Esophagus (tissue), 2 donors: ENCODE data around the gene TESK1. TPM values are rescaled to one million over a fixed set of nuclear protein-coding genes. Genes with fewer than 3 reads are reported as not detected.

ENCODE experiments used
- H3K27ac ChIP-seq, 2 donors: one replicate each; pipeline ENCODE4 v1.5.1; 2013; ENCODE audit warnings: low read depth in 2 of 2, mild to moderate bottlenecking in 2 of 2, inconsistent platforms in 1 of 2, low read length in 1 of 2, moderate library complexity in 1 of 2
- H3K27me3 ChIP-seq, 2 donors: one replicate each; pipeline ENCODE4 v1.6.1; 2013; ENCODE audit warnings: low read length in 2 of 2, control low read depth in 1 of 2, mild to moderate bottlenecking in 1 of 2; ENCODE audit not compliant: insufficient read depth in 2 of 2, control insufficient read depth in 1 of 2
- H3K36me3 ChIP-seq, 2 donors: one replicate each; pipeline ENCODE4 v1.6.1; 2013; ENCODE audit warnings: low read length in 1 of 2; ENCODE audit not compliant: control insufficient read depth in 2 of 2, insufficient read depth in 2 of 2
- H3K4me1 ChIP-seq, 2 donors: one replicate each; pipeline ENCODE4 v1.6.1; 2013; ENCODE audit warnings: low read length in 1 of 2; ENCODE audit not compliant: control insufficient read depth in 2 of 2, insufficient read depth in 2 of 2
- H3K4me3 ChIP-seq, 2 donors: one replicate each; pipeline ENCODE4 v1.5.1; 2013; ENCODE audit warnings: low read length in 2 of 2, mild to moderate bottlenecking in 2 of 2, low read depth in 1 of 2, moderate library complexity in 1 of 2
- H3K9me3 ChIP-seq, 2 donors: one replicate each; pipeline ENCODE4 v1.6.1; 2013; ENCODE audit warnings: mild to moderate bottlenecking in 2 of 2, low read depth in 1 of 2, low read length in 1 of 2, moderate library complexity in 1 of 2; ENCODE audit not compliant: control insufficient read depth in 2 of 2, insufficient read depth in 1 of 2
- WGBS, 2 donors: extraction: QIAGEN DNeasy Blood & Tissue Kit; methylation state at CpG; one replicate each; pipeline ENCODE4 v1.1.7; 2013; 5-methylcytosine and 5-hydroxymethylcytosine counted together
- polyA plus RNA-seq, 2 donors: library from polyadenylated mRNA; stranded (reverse); fragments of 200-250 nt; gene quantifications; one replicate each; pipeline ENCODE4 v1.2.3, GENCODE V29; 2013
- donor health status: healthy with polysubstance abuse.
- donor health status: Bipolar disorder and iron deficiency.

Gene TESK1
- polyA plus RNA-seq, 2 donors, result 15.3 to 22.7 TPM

- Histone ChIP-seq H3K4me1 (peaks cover 0 to 4% of the 10 kb centered on the region in 2 donors), H3K36me3 (no peaks in the 10 kb centered on the region), H3K9me3 (no peaks in the 10 kb centered on the region), H3K4me3 (no peak overlapping the region), H3K27me3 (no peaks in the 10 kb centered on the region), H3K27ac (no peak overlapping the region)
- 80 to 84% methylated on average over 14 of the region's 14 CpGs for WGBS, 2 donors
Observed at GRCh38 chr9:35599763-35600604, 5.1 kb upstream of the TESK1 start.

GRCh38 chr9:35603506-35603985 is 1.5 kb upstream of the TESK1 start:
- Histone ChIP-seq H3K4me3 (peak overlapping the region; percentile 20 to 36), H3K36me3 (peaks cover 0 to 9% of the 10 kb centered on the region in 2 donors), H3K27ac (peak overlapping the region; percentile 80 to 88), H3K9me3 (no peaks in the 10 kb centered on the region), H3K4me1 (peaks cover 0 to 11% of the 10 kb centered on the region in 2 donors), H3K27me3 (no peaks in the 10 kb centered on the region)
- WGBS, 2 donors, result 3 to 4% methylated on average over 18 of the region's 18 CpGs

GRCh38 chr9:35603986-35604577 is 980 bp upstream of the TESK1 start:
- H3K9me3 ChIP-seq, result no peaks in the 10 kb centered on the region
- peak overlapping the region; percentile 56 to 73 for H3K4me3 ChIP-seq
- WGBS, 2 donors, result 0 to 1% methylated on average over 41 of the region's 41 CpGs
- peak overlapping the region; percentile 88 to 95 for H3K27ac ChIP-seq
- H3K4me1 ChIP-seq, result peaks cover 0 to 9% of the 10 kb centered on the region in 2 donors
- H3K27me3 ChIP-seq, result no peaks in the 10 kb centered on the region
- H3K36me3 ChIP-seq, result peaks cover 0 to 11% of the 10 kb centered on the region in 2 donors

- Histone ChIP-seq H3K9me3 (no peaks in the 10 kb centered on the region), H3K27me3 (no peaks in the 10 kb centered on the region), H3K36me3 (peaks cover 0 to 21% of the 10 kb centered on the region in 2 donors), H3K4me1 (peaks cover 0 to 6% of the 10 kb centered on the region in 2 donors), H3K4me3 (peak overlapping the region; percentile 56 to 73), H3K27ac (peak overlapping the region; percentile 66 to 69)
- WGBS, 2 donors, result 1% methylated on average over 44 to 76 of the region's 76 CpGs
Observed at GRCh38 chr9:35605351-35606137, 482 bp downstream of the TESK1 start.

GRCh38 chr9:35606138-35606504 is 1.1 kb downstream of the TESK1 start:
- peak overlapping the region; percentile 56 to 73 for H3K4me3 ChIP-seq
- peak overlapping the region in 1 of 2 donors; percentile 69 for H3K27ac ChIP-seq
- H3K4me1 ChIP-seq, result peaks cover 0 to 6% of the 10 kb centered on the region in 2 donors
- 5 to 9% methylated on average over 5 of the region's 5 CpGs for WGBS, 2 donors
- H3K36me3 ChIP-seq, result peaks cover 0 to 21% of the 10 kb centered on the region in 2 donors
- H3K9me3 ChIP-seq, result no peaks in the 10 kb centered on the region
- H3K27me3 ChIP-seq, result no peaks in the 10 kb centered on the region

GRCh38 chr9:35606726-35607125 is 1.7 kb downstream of the TESK1 start:
- Histone ChIP-seq H3K36me3 (peaks cover 0 to 21% of the 10 kb centered on the region in 2 donors), H3K4me3 (no peak overlapping the region), H3K27ac (no peak overlapping the region), H3K4me1 (peaks cover 0 to 6% of the 10 kb centered on the region in 2 donors), H3K9me3 (no peaks in the 10 kb centered on the region), H3K27me3 (no peaks in the 10 kb centered on the region)
- WGBS, 2 donors, result 84 to 89% methylated on average over 7 of the region's 7 CpGs

GRCh38 chr9:35608221-35608620 is 3.2 kb downstream of the TESK1 start:
- Histone ChIP-seq H3K4me1 (peaks cover 0 to 6% of the 10 kb centered on the region in 2 donors), H3K36me3 (peaks cover 0 to 21% of the 10 kb centered on the region in 2 donors), H3K27me3 (no peaks in the 10 kb centered on the region), H3K27ac (no peak overlapping the region), H3K4me3 (no peak overlapping the region), H3K9me3 (no peaks in the 10 kb centered on the region)
- WGBS, 2 donors, result 85 to 87% methylated on average over 7 of the region's 7 CpGs

- Histone ChIP-seq H3K4me1 (peaks cover 0 to 6% of the 10 kb centered on the region in 2 donors), H3K4me3 (no peak overlapping the region), H3K27ac (no peak overlapping the region), H3K36me3 (peaks cover 0 to 21% of the 10 kb centered on the region in 2 donors), H3K9me3 (no peaks in the 10 kb centered on the region), H3K27me3 (no peaks in the 10 kb centered on the region)
- 85 to 89% methylated on average over 31 of the region's 31 CpGs for WGBS, 2 donors
Observed at GRCh38 chr9:35609001-35609819, 4.1 kb downstream of the TESK1 start.

GRCh38 chr9:35609820-35610163 is 4.7 kb downstream of the TESK1 start:
- Histone ChIP-seq H3K4me3 (no peak overlapping the region), H3K9me3 (no peaks in the 10 kb centered on the region), H3K27me3 (no peaks in the 10 kb centered on the region), H3K4me1 (peaks cover 0 to 6% of the 10 kb centered on the region in 2 donors), H3K36me3 (peaks cover 0 to 21% of the 10 kb centered on the region in 2 donors), H3K27ac (no peak overlapping the region)
- 82 to 83% methylated on average over 13 of the region's 13 CpGs for WGBS, 2 donors
